ENCODE data around the gene AGBL1.

GRCh38 chr15:86870846-86871245 is 791.2 kb downstream of the AGBL1 start:
- TF ChIP-seq CTCF (IDR thresholded peaks at IDR 0.05) (no peak), EZH2 (IDR thresholded peaks at IDR 0.05; ENCODE audit: borderline replicate concordance, insufficient read depth, low read depth, low read length, poor library complexity, severe bottlenecking) (no peak)

Data from B cell (primary cell).